ENCODE data around the gene NEK11.

The NEK11 gene

GRCh38 chr3:130997289-130997688, 29.4 kb upstream of the NEK11 start:
- no peak overlapping the region for H3K4me3 ChIP-seq (ENCODE audit: control insufficient read depth, low read depth, low read length)
- no peak for TF ChIP-seq CTCF (IDR thresholded peaks at IDR 0.05; ENCODE audit: control insufficient read depth, insufficient read depth, low read depth, low read length, missing control alignments)
- DNase-seq (ENCODE audit: low read depth), result peak; percentile 31

GRCh38 chr3:131001071-131001470, 25.6 kb upstream of the NEK11 start:
- no peak for TF ChIP-seq CTCF (IDR thresholded peaks at IDR 0.05; ENCODE audit: control insufficient read depth, insufficient read depth, low read depth, low read length, missing control alignments)
- no peak for DNase-seq (ENCODE audit: low read depth)
- H3K4me3 ChIP-seq (ENCODE audit: control insufficient read depth, low read depth, low read length), result no peak overlapping the region

GRCh38 chr3:131004603-131005002, 22.1 kb upstream of the NEK11 start:
- no peak for TF ChIP-seq CTCF (IDR thresholded peaks at IDR 0.05; ENCODE audit: control insufficient read depth, insufficient read depth, low read depth, low read length, missing control alignments)
- H3K4me3 ChIP-seq (ENCODE audit: control insufficient read depth, low read depth, low read length), result no peak overlapping the region
- DNase-seq (ENCODE audit: low read depth), result no peak

- TF ChIP-seq CTCF (IDR thresholded peaks at IDR 0.05; ENCODE audit: control insufficient read depth, insufficient read depth, low read depth, low read length, missing control alignments), result no peak
- no peak for DNase-seq (ENCODE audit: low read depth)
- H3K4me3 ChIP-seq (ENCODE audit: control insufficient read depth, low read depth, low read length), result no peak overlapping the region
Measured at GRCh38 chr3:131007256-131007655, 19.4 kb upstream of the NEK11 start.

- no peak for DNase-seq (ENCODE audit: low read depth)
- no peak for TF ChIP-seq CTCF (IDR thresholded peaks at IDR 0.05; ENCODE audit: control insufficient read depth, insufficient read depth, low read depth, low read length, missing control alignments)
- H3K4me3 ChIP-seq (ENCODE audit: control insufficient read depth, low read depth, low read length), result no peak overlapping the region
Measured at GRCh38 chr3:131007782-131008181, 18.9 kb upstream of the NEK11 start.

GRCh38 chr3:131008326-131008725, 18.4 kb upstream of the NEK11 start:
- no peak for DNase-seq (ENCODE audit: low read depth)
- TF ChIP-seq CTCF (IDR thresholded peaks at IDR 0.05; ENCODE audit: control insufficient read depth, insufficient read depth, low read depth, low read length, missing control alignments), result no peak
- H3K4me3 ChIP-seq (ENCODE audit: control insufficient read depth, low read depth, low read length), result no peak overlapping the region

- TF ChIP-seq CTCF (IDR thresholded peaks at IDR 0.05; ENCODE audit: control insufficient read depth, insufficient read depth, low read depth, low read length, missing control alignments), result no peak
- no peak for DNase-seq (ENCODE audit: low read depth)
- H3K4me3 ChIP-seq (ENCODE audit: control insufficient read depth, low read depth, low read length), result no peak overlapping the region
Measured at GRCh38 chr3:131009698-131010097, 17.0 kb upstream of the NEK11 start.

Measured in AG09309 (cell line).